Measurements from ENCODE around the gene ACTN2. TPM values are rescaled to one million over a fixed set of nuclear protein-coding genes. Genes with fewer than 3 reads are reported as not detected.

The ACTN2 gene
- total RNA-seq, 1 donor from 2014 or later: 2.4 TPM

- Mint-ChIP-seq H3K9me3 (no peaks in the 10 kb centered on the region), H3K27me3 (no peaks in the 10 kb centered on the region), H3K4me3 (no peak overlapping the region), H3K4me1 (ENCODE audit: unreplicated experiment) (peaks cover 11% of the 10 kb centered on the region), H3K27ac (no peak overlapping the region), H3K36me3 (peaks cover 4% of the 10 kb centered on the region)
- DNase-seq (ENCODE audit: extremely low spot score, unreplicated experiment): no peak
- TF ChIP-seq CTCF (conservative IDR thresholded peaks at IDR 0.05): no peak
Measured at GRCh38 chr1:236761397-236762132, 75.3 kb downstream of the ACTN2 start.

DNA sequence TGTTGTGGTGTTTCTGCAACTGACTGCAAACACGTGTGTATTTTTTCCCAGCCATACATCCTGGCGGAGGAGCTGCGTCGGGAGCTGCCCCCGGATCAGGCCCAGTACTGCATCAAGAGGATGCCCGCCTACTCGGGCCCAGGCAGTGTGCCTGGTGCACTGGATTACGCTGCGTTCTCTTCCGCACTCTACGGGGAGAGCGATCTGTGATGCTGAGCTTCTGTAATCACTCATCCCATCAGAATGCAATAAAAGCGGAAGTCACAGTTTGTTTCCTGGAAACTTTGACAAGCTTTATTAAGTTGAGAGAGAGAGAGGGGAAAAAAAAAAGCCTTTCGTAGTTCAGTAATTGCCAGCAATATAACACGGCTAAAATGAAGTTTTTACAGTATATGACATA, 76.1 kb downstream of the ACTN2 start:
- no peak for TF ChIP-seq CTCF (conservative IDR thresholded peaks at IDR 0.05)
- peaks cover 11% of the 10 kb centered on the region for H3K4me1 Mint-ChIP-seq (ENCODE audit: unreplicated experiment)

DNA sequence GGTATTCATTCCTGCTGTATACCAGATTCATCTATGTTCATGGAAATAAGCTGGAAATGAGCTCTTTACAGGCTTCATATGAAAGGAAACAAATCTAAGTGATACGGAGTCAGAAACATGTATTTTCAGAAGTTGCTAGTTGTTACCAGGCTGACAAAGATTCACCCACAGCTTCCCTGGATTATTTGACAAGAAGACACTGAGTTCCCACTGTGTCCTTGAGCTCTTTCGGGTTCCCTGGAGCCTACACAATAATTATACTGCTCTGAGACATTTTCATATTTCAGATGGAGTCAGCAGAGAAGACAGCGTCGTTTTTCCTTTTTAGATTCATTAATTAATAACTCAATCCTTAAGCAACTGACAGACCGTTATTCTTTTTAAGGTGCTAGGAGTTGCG, 79.5 kb downstream of the ACTN2 start:
- Mint-ChIP-seq H3K4me1 (ENCODE audit: unreplicated experiment) (peaks cover 7% of the 10 kb centered on the region), H3K27me3 (no peaks in the 10 kb centered on the region), H3K36me3 (peaks cover 3% of the 10 kb centered on the region), H3K4me3 (no peak overlapping the region), H3K9me3 (no peaks in the 10 kb centered on the region), H3K27ac (no peak overlapping the region)
- TF ChIP-seq CTCF (conservative IDR thresholded peaks at IDR 0.05): no peak
- no peak for DNase-seq (ENCODE audit: extremely low spot score, unreplicated experiment)

More for the DNA sequence above, 76.1 kb downstream of the ACTN2 start:
- Mint-ChIP-seq H3K4me3 (no peak overlapping the region), H3K27ac (no peak overlapping the region), H3K9me3 (no peaks in the 10 kb centered on the region), H3K27me3 (no peaks in the 10 kb centered on the region), H3K36me3 (peaks cover 4% of the 10 kb centered on the region)
- DNase-seq (ENCODE audit: extremely low spot score, unreplicated experiment): no peak

GRCh38 chr1:236766506-236766905, 80.2 kb downstream of the ACTN2 start:
- Mint-ChIP-seq H3K4me1 (ENCODE audit: unreplicated experiment) (peaks cover under 1% of the 10 kb centered on the region), H3K36me3 (no peaks in the 10 kb centered on the region), H3K27ac (no peak overlapping the region), H3K9me3 (no peaks in the 10 kb centered on the region), H3K4me3 (no peak overlapping the region), H3K27me3 (no peaks in the 10 kb centered on the region)
- no peak for DNase-seq (ENCODE audit: extremely low spot score, unreplicated experiment)
- no peak for TF ChIP-seq CTCF (conservative IDR thresholded peaks at IDR 0.05)

- Mint-ChIP-seq H3K9me3 (no peaks in the 10 kb centered on the region), H3K36me3 (no peaks in the 10 kb centered on the region), H3K27me3 (no peaks in the 10 kb centered on the region), H3K27ac (no peak overlapping the region), H3K4me1 (ENCODE audit: unreplicated experiment) (no peaks in the 10 kb centered on the region), H3K4me3 (no peak overlapping the region)
- DNase-seq (ENCODE audit: extremely low spot score, unreplicated experiment): no peak
- TF ChIP-seq CTCF (conservative IDR thresholded peaks at IDR 0.05): no peak
Measured at GRCh38 chr1:236767276-236767675, 81.0 kb downstream of the ACTN2 start.
